GM18517 (cell line): Measurements from ENCODE around the gene NCOA3.
"Not testable (repeated sequence)": the region's sequence is repeated elsewhere in the genome, so short reads cannot be mapped to it uniquely, and the experiment has no call there.

Source experiments
- ATAC-seq: cut with Tn5 transposase; IDR thresholded peaks from one replicate; pipeline ENCODE4 v1.9.1; 2021; ENCODE audit warnings: mild to moderate bottlenecking, moderate library complexity; ENCODE audit not compliant: unreplicated experiment

NCOA3 gene

DNA sequence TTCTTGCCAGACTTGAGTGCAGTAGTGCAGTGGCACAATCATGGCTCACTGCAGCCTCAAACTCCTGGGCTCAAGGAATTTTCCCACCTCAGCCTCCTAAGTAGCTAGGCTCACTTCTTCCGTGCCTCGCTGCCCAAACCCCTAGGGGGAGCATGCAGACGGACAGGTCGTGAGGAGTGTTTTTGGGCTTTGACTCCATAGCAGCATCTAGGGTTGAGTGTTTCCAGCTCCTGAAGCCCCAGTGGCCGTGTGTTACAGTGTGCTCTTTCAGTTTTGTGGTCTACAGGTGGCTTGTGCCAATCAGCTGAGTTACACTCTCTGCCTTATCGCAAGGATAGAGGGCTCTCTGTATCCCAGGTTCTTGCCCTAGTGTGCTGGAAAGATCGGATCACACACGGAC lies 33.4 kb downstream of the NCOA3 start:
- ATAC-seq: no peak

DNA sequence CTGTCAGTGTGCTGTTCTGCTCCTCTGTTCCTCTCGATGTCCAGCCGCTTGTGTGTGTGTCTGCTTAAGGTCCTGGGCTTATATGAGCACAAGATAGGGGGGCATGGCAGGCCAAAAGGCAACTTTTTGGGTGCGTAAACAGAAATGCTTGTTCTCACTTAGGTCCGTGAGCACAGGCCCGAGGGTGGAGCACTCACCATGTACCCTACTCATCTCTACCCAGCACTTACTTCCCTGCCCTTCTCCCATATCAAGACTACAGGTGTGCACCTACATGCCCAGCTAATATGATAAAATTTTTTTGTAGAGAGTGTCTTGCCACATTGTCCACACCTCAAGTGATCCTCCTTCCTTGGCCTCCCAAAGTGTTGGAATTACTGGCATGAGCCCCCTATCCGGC lies 34.3 kb downstream of the NCOA3 start:
- no peak for ATAC-seq

DNA sequence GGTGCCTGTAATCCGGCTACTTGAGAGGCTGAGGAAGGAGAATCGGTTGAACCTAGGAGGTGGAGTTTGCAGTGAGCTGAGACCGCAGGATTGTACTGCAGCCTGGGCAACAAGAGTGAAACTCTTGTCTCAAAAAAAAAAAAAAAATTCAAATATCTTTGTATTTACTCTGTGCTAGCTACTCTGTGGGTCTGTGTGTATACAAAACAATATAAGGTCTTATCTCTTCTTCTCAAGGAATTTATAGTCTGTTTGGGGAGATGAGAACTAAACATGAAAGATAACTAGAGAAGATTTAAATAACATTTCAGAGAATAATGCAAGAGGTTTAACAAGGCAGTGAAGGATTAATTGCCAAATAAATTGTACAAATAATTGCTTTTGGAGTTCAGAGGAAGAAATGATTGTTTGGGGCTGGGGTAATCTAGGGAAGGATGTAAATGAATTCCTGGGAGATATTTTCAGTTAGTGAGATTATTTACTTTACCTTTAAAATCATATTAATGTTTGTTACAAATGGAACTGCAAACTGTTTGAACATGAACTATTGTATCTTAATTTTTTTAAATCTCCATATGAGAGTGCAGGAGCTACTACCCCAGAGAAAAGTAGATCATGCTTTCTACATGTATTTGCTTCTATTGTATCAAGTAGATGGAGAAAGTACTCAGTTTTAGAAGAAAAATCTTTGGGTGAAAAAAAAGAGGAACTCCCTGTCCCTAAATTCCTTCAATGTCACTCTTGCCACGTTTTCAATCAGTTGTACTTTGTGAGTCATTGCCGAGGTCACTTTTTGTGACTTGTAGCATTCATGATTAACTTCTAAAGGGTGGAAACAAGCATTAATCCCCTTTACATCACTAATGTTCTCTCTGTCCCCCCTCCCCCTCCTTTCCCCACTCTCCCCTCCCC lies 39.0 kb downstream of the NCOA3 start:
- ATAC-seq: no peak

DNA sequence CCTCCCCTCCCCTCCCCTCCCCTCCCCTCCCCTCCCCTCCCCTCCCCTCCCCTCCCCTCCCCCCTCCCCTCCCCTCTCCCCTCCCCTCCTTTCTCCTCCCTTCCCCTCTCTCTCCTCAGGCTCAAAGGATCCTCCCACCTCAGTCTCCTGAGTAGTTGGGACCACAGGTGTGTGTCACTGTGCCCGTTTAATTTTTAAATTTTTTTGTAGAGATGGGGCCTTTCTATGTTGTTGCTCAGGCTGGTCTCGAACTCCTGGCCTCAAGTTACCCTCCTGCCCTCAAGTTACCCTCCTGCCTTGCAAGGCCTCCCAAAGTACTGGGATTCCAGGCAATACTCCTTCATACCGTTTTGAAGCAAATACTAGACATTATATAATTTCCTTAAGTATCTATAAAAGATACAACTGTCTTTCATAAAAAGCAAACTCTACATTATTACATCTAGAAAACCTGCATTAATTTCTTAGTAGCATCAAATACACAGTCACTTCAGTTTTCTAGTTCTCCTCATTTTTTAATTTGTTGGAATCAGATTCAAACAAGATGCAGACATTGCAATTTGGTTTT lies 39.8 kb downstream of the NCOA3 start:
- ATAC-seq: no peak

DNA sequence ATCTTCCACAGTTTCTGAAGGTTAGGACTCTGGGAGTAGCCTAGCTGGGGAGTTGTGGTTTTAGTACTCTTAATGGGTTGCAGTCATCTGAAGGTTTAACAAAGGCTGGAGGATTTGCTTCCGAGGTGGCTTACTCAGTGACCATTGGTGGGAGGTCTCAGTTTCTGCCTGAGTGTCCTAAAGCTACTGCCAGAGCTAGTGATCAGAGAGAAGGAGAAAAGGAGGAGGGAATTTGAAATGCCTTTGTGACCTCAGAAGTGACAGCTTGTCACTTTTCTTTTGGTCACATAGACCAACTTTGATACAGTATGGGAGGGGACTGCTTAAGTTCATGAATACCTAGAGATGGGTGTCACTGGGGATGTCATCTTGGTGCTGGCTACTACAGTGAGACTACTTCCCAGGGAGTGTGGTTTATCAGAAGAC lies 41.3 kb downstream of the NCOA3 start:
- no peak for ATAC-seq

DNA sequence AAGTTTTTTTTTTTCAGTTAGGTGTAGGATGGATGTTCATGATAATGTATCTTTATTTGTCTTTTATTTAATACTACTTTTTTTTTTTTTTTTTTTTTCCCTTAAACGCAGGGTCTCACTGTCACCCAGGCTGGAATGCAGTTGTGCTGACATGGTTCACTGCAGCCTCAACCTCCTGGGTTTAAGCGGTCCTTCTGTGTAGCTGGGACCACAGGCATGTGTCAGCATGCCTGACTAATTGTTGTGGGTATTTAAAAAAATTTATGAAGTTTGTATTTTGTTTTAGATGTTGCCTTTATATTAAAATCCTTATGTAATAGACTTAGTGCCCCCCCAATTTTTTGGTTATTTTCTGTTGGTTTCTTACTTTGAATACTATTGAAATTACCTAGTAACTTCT lies 42.6 kb downstream of the NCOA3 start:
- no peak for ATAC-seq

DNA sequence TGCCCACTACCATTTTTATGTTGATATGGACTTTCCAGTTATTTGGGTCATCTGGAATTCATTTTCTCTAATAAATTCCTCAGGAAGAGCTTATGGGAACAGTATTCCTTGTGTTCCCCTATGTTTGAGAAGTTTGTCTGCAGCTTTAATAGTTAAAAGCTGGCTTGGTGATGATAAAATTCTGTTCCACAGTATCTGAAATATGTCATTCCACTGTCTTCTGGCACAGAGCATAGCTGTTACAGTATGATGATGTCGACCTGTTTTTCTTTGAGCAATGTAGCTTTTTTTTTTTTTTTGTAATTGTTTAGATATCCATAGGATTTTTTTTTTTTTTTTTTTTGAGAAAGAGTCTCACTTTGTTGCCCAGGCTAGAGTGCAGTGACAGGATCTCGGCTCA lies 43.2 kb downstream of the NCOA3 start:
- no peak for ATAC-seq

DNA sequence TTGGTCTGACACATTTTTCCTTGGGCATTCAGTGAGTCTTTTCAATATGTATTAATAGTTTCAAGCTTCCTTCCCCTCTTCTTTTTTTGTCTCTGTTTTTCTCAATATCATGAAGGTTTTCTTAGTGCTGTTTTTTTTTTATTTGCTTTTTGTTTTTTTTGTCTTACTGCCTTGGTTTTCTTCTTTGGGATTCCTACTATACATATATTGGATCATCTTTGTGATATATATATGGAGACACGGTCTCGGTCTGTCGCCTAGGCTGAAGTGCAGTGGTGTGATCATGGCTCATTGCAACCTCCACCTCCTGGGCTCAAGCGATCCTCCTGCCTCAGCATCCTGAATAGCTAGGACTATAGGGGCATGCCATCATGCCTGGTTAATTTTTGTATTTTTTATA lies 43.8 kb downstream of the NCOA3 start:
- ATAC-seq: no peak

DNA sequence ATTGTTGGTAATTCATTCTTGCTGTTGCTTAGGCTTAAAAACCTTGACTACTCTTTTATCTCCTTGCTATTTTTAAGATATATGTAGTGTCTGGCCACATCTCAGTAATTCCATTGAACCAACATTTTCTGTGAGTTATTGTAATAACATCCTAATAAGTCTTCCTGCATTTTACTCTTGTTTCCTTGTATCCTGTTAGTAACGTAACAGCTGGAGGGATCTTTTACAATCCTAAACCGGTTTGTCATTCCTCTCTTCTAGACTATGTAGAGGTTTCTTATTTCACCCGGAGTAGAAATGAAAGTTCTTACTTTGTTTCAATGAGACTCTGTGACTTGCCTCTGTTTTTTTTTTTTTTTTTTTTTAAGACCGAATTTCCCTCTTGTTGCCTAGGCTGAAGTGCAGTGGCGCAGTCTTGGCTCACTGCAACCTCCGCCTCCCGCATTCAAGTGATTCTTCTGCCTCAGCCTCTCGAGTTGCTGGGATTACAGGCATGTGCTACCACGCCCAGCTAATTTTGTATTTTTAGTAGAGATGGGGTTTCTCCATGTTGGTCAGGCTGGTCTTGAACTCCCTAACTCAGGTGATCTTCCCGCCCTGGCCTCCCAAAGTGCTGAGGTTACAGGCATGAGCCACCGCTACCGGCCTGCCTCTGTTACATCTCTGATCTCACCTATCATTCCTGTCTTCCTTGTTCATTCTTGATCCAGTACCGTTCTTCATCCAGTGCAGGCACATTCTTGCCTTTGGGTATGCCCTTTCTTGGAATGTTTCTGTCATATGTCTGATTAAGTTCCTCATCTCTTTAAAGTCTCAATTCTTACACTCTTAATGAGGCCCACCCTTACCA lies 44.7 kb downstream of the NCOA3 start:
- ATAC-seq: no peak

DNA sequence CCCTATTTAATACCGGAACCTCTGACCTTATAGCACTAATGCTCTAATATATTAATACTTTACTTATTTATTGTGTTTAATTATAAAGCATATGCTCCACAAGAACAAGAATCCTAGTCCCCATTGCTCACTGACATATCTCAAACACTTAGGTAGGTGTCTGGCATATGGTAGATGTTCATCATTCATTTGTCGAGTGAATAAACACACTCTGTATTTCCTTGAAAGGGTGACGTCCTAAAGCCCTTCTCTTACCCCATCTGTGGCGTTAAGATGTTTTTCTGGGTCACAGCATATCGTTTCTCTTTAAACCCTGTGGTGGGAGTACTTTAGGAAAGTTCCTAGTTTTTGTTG lies 45.3 kb downstream of the NCOA3 start:
- ATAC-seq: no peak

DNA sequence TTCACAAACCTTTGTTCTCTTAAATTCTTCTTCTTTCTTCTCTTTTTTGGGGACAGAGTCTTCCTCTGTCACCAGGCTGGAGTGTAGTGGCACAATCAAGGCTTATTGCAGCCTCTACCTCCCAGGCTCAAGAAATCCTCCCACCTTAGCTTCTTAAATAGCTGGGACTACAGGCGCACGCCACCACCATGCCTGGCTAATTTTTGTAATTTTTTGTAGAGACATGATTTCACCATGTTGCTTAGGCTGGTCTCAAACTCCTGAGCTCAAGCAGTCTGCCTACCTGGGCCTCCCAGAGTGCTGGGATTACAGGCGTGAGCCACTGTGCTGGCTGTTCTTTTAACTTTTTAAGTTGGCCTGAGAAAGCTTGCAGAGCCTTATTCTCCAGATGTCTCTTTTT lies 48.0 kb downstream of the NCOA3 start:
- ATAC-seq: no peak

DNA sequence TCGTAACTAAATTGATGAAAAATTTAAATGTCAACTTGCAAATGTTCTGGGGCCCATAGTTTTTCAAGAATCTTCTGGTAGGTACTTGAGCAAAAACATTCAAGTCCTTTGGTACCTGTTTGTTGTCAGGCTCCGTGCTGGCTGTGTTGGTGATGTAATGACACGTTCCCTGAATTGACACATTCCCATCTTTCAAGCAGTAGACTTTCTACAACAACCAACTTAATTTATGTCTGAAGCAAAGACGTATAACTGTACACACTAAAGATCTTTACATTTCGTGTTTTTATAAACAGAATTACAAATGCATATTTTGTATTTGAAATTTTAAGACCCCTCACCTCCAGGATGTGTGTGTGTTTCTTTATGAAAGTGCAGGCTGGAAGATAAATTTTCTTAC lies 49.5 kb downstream of the NCOA3 start:
- no peak for ATAC-seq

DNA sequence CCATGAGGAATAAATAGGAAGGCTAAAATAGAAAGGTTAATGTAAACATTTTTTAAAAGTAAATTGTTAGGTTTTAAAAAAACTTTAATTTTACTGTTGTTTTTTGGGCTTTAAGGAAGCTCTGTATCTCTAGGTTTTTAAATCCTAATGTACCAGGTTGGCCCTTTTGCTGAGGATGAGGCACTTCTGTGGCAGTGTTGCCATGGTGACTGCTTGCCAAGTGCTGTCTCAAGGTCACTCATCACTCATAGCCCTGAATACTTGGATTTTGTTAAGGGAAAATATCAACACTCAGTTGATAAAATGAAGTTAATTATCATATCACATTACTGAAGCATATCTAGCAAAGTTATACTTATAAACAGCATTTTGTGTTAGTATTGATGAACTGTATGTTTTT lies 50.2 kb downstream of the NCOA3 start:
- ATAC-seq: no peak

DNA sequence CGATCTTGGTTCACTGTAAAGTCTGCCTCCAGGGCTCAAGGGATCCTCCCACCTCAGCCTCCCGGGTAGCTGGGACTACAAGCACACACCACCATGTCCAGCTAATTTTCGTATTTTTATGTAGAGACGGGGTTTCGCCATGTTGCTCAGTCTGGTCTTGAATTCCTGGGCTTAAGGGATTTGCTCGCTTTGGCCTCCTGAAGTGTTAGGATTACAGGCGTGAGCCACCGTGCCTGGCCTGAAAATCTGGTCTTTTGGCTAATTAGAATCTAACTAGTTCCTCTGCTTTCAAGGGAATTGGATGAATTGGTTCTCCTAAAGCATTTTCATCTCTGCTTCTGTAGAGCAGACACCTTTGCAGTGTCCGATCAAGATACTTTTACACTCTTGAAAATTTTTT lies 51.3 kb downstream of the NCOA3 start:
- ATAC-seq: no peak

DNA sequence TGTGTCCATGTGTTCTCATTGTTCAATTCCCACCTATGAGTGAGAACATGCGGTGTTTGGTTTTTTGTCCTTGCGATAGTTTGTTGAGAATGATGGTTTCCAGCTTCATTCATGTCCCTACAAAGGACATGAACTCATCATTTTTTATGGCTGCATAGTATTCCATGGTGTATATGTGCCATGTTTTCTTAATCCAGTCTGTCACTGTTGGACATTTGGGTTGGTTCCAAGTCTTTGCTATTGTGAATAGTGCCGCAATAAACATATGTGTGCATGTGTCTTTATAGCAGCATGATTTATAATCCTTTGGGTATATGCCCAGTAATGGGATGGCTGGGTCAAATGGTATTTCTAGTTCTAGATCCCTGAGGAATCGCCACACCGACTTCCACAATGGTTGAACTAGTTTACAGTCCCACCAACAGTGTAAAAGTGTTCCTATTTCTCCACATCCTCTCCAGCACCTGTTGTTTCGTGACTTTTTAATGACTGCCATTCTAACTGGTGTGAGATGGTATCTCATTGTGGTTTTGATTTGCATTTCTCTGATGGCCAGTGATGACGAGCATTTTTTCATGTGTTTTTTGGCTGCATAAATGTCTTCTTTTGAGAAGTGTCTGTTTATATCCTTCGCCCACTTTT lies 52.0 kb downstream of the NCOA3 start:
- ATAC-seq: not testable (repeated sequence)

DNA sequence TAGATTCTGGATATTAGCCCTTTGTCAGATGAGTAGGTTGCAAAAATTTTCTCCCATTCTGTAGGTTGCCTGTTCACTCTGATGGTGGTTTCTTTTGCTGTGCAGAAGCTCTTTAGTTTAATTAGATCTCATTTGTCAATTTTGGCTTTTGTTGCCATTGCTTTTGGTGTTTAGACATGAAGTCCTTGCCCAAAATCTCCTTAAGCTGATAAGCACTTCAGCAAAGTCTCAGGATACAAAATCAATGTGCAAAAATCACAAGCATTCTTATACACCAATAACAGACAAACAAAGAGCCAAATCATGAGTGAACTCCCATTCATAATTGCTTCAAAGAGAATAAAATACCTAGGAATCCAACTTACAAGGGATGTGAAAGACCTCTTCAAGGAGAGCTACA lies 52.6 kb downstream of the NCOA3 start:
- ATAC-seq: not testable (repeated sequence)

DNA sequence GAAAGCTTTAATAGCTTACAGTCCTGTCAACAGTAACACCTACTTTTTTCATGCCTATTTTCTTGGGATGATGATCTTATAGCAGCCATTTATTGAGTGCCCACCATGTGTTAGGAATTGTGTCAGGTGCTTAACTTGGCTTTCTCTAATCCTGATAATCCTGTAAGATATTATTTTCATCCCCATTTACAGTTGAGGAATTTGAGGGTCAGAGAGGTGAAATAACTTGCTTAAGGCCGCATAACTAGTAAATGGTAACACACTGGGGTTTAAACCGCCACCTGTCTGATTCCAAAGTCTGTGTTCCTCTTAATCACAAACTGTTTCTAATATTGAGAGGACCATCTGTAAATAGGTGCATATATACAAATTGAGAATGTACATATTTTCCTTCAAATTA lies 55.5 kb downstream of the NCOA3 start:
- no peak for ATAC-seq

DNA sequence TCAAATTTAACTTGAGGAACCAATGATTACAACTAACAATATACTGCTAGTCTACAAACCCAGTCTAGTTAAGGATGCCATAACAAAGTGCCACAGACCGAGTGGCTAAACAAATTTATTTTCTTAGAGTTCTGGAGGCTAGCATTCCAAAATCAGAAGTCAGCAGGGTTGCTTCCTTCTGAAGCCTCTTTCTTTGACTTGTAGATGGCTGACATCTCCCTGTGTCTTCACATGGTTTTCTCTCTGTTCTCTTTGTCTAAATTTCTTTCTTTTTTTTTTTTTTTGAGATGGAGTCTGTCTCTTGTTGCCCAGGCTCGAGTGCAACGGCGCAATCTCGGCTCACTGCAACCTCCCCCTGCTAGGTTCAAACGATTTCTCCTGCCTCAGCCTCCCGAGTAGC lies 56.1 kb downstream of the NCOA3 start:
- ATAC-seq: no peak

DNA sequence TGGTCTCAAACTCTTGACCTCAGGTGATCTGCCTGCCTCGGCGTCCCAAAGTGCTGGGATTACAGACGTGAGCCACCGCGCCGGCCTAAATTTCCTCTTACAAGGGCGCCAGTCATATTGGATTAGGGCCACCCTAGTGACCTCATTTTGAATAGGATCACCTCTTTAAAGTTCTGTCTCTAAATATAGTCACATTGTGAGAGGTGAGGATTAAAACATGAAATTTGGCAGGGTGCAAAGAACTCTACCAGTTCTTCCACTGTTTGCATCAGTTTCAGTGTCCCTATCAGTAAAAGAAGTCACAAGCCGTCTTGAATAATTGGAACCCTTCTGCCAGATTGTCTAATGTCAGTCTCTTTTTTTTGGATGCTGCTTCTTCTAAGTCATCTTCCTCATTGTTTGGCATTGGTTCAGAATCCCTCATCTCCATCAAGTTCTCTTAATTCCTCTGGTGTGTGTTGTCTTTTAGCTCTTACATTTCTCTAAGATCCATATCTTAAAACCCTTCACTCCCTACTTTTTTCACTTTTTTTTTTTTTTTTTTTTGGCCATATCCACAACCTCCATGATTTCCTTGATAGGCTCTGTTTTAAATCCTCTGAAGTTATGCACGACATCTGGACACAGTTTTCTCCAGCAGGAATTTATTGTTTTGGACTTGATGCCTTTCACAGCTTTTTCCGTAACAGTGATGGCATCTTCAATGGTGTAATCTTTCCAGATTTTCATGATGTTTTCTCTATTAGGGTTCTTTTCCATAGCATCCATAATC lies 56.8 kb downstream of the NCOA3 start:
- no peak for ATAC-seq

DNA sequence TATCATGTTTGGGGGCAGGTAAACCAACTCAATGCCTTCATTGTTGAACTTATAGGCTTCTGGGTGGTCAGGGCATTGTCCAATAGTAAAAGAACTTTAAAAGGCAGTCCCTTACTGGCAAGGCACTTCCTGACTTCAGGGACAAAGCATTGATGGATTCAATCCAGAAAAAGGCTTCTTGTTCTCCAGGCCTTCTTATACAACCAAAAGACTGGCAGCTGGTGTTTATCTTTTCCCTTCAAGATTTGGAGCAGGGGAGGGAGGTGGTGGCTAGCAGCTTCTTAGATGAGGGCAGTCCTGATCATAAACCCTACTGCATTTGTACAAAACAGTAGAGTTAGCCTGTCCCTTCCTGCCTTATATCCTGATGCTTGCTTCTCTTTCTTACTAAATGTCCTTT lies 57.5 kb downstream of the NCOA3 start:
- no peak for ATAC-seq

DNA sequence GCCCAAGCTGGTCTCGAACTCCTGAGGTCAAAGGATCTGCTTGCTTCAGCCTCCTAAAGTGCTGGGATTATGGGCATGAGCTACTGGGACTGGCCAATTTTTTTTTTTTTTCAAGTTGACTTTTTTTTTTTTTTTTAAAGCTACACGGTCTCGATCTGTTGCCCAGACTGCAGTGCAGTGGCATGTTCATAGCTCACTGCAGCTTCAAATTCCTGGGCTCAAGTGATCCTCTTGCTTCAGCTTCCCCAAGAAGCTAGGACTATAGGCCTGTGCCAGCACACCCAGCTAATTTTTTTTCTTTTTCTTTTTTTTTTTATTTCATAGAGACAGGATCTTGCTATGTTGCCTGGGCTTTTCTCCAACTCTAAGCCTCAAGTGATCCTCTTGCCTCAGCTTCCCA lies 59.5 kb downstream of the NCOA3 start:
- no peak for ATAC-seq
